ENCODE data around the gene NFIX.

GRCh38 chr19:13097033-13097462 is 101.8 kb downstream of the NFIX start:
- TF ChIP-seq GATA3 (IDR thresholded peaks at IDR 0.05; ENCODE audit: low read depth, low read length): no peak
- TF ChIP-seq GATA2 (IDR thresholded peaks at IDR 0.05; ENCODE audit: low read depth, low read length): no peak
